ENCODE data around the gene NFIB. TPM values are rescaled to one million over a fixed set of nuclear protein-coding genes. Genes with fewer than 3 reads are reported as not detected.

Gene NFIB
- total and polyA plus RNA-seq, 2 of the 13 experiments (the other 11 are each of a cell fraction or from before 2014, with no cell fraction given): 0.98 to 4.6 TPM

DNA sequence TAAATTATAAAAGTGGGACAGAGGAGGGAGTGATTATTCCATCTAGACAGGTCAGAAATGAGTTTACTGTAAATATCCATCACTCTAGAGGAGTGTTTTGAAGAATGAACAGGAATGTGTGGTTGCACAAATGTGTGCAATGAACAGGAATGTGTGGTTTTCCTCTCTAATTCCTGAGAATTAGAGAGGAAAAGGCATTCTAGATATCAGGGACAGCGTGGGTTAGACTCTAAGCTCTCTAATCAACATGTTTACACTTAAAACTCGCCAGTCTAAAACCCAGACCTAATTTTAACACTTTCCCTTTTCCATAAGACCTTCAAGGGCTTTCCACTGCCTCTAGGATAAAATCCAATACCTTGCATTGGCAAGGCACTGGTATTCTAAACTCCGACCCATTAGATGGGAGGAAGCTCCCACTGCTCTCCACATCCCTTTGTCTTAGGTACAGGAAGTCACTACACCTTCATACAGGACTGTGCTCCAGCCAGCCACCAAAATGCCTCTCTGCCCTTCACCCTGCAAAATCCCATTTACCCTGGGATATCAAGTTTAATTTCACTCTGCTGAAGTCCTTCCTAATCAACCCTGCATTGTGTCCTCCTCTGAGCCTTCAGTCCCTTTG lies 67.9 kb downstream of the NFIB start:
- DNase-seq (ENCODE audit: low spot score) (no peak), FAIRE-seq (no peak), ATAC-seq (no peak)
- H3K79me2 ChIP-seq (ENCODE audit: insufficient read depth, low read length): no peaks in the 10 kb centered on the region
- H3K4me2 ChIP-seq (ENCODE audit: low read depth, low read length): no peak overlapping the region
- POLR2A ChIA-PET: no interaction called here
- H2AFZ ChIP-seq (ENCODE audit: low read length): no peak overlapping the region
- H4K20me1 ChIP-seq (ENCODE audit: insufficient read depth, low read length): no peaks in the 10 kb centered on the region
- CTCF ChIA-PET (ENCODE audit: low intra/inter-chr PET ratio, low total read pairs): no interaction called here
- H3K27ac ChIP-seq (ENCODE audit: extremely low read length, insufficient read depth, low read length): no peak overlapping the region
- BruUV-seq (replicated peaks): no TSS peak
- H3K4me1 ChIP-seq (ENCODE audit: insufficient read depth, low read length): peaks cover 1% of the 10 kb centered on the region
- TF ChIP-seq, protein P1, sequence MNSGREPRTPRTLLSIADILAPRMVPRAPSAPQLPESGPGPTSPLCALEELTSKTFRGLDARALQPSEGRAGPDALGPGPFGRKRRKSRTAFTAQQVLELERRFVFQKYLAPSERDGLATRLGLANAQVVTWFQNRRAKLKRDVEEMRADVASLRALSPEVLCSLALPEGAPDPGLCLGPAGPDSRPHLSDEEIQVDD (CRISPR knock-in tag; IDR thresholded peaks at IDR 0.05; ENCODE audit: borderline replicate concordance): no peak
- TF ChIP-seq, protein P2, sequence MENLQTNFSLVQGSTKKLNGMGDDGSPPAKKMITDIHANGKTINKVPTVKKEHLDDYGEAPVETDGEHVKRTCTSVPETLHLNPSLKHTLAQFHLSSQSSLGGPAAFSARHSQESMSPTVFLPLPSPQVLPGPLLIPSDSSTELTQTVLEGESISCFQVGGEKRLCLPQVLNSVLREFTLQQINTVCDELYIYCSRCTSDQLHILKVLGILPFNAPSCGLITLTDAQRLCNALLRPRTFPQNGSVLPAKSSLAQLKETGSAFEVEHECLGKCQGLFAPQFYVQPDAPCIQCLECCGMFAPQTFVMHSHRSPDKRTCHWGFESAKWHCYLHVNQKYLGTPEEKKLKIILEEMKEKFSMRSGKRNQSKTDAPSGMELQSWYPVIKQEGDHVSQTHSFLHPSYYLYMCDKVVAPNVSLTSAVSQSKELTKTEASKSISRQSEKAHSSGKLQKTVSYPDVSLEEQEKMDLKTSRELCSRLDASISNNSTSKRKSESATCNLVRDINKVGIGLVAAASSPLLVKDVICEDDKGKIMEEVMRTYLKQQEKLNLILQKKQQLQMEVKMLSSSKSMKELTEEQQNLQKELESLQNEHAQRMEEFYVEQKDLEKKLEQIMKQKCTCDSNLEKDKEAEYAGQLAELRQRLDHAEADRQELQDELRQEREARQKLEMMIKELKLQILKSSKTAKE (CRISPR knock-in tag; IDR thresholded peaks at IDR 0.05; ENCODE audit: borderline replicate concordance): no peak
- TF ChIP-seq STAG1 (CRISPR knock-in tag; IDR thresholded peaks at IDR 0.05): no peak
- H3K4me3 ChIP-seq (replicated peaks in 1 of 3; ENCODE audit: insufficient read depth in 1 of 3, low read depth in 2 of 3, low read length in 3 of 3): no peak overlapping the region
- in situ Hi-C loops (cut with HindIII; ENCODE audit: extremely low pct_ligation_motif_present, low pct_unique_long_range_greater_than_20kb): no loop called here
- WGBS (ENCODE audit: low lambda C conversion rate): 65% methylated on average over 3 of the region's 3 CpGs
- no peaks in the 10 kb centered on the region for H3K9me3 ChIP-seq (ENCODE audit: low read length)
- H3K27me3 ChIP-seq (ENCODE audit: control insufficient read depth in 1 of 2, insufficient read depth in 2 of 2, low read length in 2 of 2): no peaks in the 10 kb centered on the region; a peak in 1 of 5 replicates
- no peak overlapping the region for H3K9ac ChIP-seq (ENCODE audit: insufficient read depth, low read depth, low read length)
- intact Hi-C loops (cut with micrococcal nuclease; ENCODE audit: unreplicated experiment): no loop called here
- H3K36me3 ChIP-seq (replicated peaks in 1 of 2; ENCODE audit: control insufficient read depth in 1 of 2, insufficient read depth in 2 of 2, low read length in 2 of 2): no peaks in the 10 kb centered on the region

DNA sequence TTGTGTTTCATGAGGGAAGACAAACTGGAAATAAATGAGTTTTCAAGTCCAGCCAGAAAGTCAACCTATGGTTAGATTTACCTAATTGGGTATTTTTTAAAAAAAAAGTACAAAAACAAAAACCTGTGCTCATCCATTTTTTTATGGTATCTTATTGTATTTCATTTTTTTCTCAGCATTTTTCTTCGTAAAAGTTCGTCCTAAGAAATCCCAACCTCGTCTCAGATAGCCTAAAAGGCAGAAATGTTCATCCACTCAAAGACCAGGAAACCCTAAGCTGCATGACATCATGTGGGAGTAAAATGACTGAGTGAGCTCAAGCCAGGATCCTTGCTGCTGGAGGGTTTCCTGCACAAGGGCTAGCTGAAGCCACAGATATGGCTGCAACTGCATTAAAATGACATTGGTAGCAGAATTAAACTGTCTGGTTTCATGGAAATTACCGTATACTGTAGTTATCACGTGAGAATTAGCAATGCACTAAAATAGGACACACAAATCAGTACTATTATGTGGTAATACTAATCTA lies 70.4 kb downstream of the NFIB start:
- peaks cover 2% of the 10 kb centered on the region for H3K4me1 ChIP-seq (ENCODE audit: insufficient read depth, low read length)
- TF ChIP-seq TAF15 (IDR thresholded peaks at IDR 0.05; ENCODE audit: low read depth, low read length, poor library complexity, severe bottlenecking) (no peak), KDM6A (CRISPR knock-in tag; IDR thresholded peaks at IDR 0.05; ENCODE audit: low read depth) (no peak)
- TF ChIP-seq, protein P3, sequence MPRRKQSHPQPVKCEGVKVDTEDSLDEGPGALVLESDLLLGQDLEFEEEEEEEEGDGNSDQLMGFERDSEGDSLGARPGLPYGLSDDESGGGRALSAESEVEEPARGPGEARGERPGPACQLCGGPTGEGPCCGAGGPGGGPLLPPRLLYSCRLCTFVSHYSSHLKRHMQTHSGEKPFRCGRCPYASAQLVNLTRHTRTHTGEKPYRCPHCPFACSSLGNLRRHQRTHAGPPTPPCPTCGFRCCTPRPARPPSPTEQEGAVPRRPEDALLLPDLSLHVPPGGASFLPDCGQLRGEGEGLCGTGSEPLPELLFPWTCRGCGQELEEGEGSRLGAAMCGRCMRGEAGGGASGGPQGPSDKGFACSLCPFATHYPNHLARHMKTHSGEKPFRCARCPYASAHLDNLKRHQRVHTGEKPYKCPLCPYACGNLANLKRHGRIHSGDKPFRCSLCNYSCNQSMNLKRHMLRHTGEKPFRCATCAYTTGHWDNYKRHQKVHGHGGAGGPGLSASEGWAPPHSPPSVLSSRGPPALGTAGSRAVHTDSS (CRISPR knock-in tag; conservative IDR thresholded peaks at IDR 0.05): no peak
- TF ChIP-seq, protein P4, sequence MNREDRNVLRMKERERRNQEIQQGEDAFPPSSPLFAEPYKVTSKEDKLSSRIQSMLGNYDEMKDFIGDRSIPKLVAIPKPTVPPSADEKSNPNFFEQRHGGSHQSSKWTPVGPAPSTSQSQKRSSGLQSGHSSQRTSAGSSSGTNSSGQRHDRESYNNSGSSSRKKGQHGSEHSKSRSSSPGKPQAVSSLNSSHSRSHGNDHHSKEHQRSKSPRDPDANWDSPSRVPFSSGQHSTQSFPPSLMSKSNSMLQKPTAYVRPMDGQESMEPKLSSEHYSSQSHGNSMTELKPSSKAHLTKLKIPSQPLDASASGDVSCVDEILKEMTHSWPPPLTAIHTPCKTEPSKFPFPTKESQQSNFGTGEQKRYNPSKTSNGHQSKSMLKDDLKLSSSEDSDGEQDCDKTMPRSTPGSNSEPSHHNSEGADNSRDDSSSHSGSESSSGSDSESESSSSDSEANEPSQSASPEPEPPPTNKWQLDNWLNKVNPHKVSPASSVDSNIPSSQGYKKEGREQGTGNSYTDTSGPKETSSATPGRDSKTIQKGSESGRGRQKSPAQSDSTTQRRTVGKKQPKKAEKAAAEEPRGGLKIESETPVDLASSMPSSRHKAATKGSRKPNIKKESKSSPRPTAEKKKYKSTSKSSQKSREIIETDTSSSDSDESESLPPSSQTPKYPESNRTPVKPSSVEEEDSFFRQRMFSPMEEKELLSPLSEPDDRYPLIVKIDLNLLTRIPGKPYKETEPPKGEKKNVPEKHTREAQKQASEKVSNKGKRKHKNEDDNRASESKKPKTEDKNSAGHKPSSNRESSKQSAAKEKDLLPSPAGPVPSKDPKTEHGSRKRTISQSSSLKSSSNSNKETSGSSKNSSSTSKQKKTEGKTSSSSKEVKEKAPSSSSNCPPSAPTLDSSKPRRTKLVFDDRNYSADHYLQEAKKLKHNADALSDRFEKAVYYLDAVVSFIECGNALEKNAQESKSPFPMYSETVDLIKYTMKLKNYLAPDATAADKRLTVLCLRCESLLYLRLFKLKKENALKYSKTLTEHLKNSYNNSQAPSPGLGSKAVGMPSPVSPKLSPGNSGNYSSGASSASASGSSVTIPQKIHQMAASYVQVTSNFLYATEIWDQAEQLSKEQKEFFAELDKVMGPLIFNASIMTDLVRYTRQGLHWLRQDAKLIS (CRISPR knock-in tag; IDR thresholded peaks at IDR 0.05): no peak

More for the DNA sequence above, 70.4 kb downstream of the NFIB start:
- FAIRE-seq (no peak), DNase-seq (ENCODE audit: low spot score) (no peak), ATAC-seq (no peak)
- Histone ChIP-seq H3K9ac (ENCODE audit: insufficient read depth, low read depth, low read length) (no peak overlapping the region), H2AFZ (ENCODE audit: low read length) (no peak overlapping the region), H3K4me2 (ENCODE audit: low read depth, low read length) (no peak overlapping the region), H3K27me3 (ENCODE audit: control insufficient read depth in 1 of 2, insufficient read depth in 2 of 2, low read length in 2 of 2) (no peaks in the 10 kb centered on the region; a peak in 1 of 5 replicates), H3K27ac (ENCODE audit: extremely low read length, insufficient read depth, low read length) (no peak overlapping the region), H3K36me3 (replicated peaks in 1 of 2; ENCODE audit: control insufficient read depth in 1 of 2, insufficient read depth in 2 of 2, low read length in 2 of 2) (no peaks in the 10 kb centered on the region), H3K79me2 (ENCODE audit: insufficient read depth, low read length) (no peaks in the 10 kb centered on the region), H3K9me3 (ENCODE audit: low read length) (no peaks in the 10 kb centered on the region), H4K20me1 (ENCODE audit: insufficient read depth, low read length) (no peaks in the 10 kb centered on the region), H3K4me3 (replicated peaks in 1 of 3; ENCODE audit: insufficient read depth in 1 of 3, low read depth in 2 of 3, low read length in 3 of 3) (no peak overlapping the region)
- intact Hi-C loops (cut with micrococcal nuclease; ENCODE audit: unreplicated experiment) (no loop called here), in situ Hi-C loops (cut with HindIII; ENCODE audit: extremely low pct_ligation_motif_present, low pct_unique_long_range_greater_than_20kb) (no loop called here)
- no TSS peak for BruUV-seq (replicated peaks)
- CTCF ChIA-PET (ENCODE audit: low intra/inter-chr PET ratio, low total read pairs): no interaction called here
- POLR2A ChIA-PET: no interaction called here
- WGBS (ENCODE audit: low lambda C conversion rate): 50% methylated on average over 5 of the region's 5 CpGs

Measured in HepG2 (cell line).